ENCODE data around the gene LHFPL6. TPM values are rescaled to one million over a fixed set of nuclear protein-coding genes. Genes with fewer than 3 reads are reported as not detected.

LHFPL6 gene
- total RNA-seq, 1 donor = 45.2 TPM

DNA sequence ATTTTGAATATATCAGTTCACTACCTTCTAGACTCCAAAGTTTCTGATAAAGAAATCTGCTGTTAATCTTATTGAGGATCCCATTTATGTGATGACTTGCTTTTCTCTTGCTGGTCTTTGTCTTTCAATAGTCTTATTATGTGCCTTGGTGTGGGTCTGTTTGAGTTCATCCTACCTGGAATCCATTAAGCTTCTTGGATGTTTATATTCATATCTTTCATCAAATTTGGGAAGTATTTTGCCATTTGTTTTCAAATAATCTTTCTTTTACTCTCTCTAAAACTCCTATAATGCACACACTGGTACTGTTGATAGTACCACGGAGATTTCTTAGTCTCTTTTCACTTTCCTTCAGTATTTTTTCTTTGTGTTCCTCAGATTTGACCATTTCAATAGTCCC lies 28.3 kb upstream of the LHFPL6 start:
- DNase-seq (ENCODE audit: low read depth) = no peak
- TF ChIP-seq, protein P1, sequence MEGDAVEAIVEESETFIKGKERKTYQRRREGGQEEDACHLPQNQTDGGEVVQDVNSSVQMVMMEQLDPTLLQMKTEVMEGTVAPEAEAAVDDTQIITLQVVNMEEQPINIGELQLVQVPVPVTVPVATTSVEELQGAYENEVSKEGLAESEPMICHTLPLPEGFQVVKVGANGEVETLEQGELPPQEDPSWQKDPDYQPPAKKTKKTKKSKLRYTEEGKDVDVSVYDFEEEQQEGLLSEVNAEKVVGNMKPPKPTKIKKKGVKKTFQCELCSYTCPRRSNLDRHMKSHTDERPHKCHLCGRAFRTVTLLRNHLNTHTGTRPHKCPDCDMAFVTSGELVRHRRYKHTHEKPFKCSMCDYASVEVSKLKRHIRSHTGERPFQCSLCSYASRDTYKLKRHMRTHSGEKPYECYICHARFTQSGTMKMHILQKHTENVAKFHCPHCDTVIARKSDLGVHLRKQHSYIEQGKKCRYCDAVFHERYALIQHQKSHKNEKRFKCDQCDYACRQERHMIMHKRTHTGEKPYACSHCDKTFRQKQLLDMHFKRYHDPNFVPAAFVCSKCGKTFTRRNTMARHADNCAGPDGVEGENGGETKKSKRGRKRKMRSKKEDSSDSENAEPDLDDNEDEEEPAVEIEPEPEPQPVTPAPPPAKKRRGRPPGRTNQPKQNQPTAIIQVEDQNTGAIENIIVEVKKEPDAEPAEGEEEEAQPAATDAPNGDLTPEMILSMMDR (IDR thresholded peaks at IDR 0.05; ENCODE audit: insufficient read depth, low read length) = no peak
- no peak overlapping the region for H3K4me3 ChIP-seq (ENCODE audit: low read depth, low read length)

DNA sequence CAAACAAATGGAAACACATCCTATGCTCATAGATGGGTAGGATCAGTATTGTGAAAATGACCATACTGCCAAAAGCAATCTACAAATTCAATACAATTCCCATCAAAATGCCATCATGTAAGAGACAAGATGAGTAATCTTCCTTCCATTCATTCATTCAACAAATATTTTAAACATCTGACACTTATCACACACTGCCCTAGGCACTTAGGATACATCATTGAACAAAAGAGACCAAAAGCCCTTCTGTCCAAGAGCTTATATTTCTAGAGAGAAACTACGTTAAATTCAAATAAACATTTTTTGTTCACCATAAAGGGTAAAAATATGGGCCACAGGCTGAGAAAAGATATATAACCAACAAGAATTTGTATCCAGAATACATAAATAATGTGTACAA lies 20.5 kb upstream of the LHFPL6 start:
- TF ChIP-seq, protein P1 (IDR thresholded peaks at IDR 0.05; ENCODE audit: insufficient read depth, low read length) = no peak
- no peak for DNase-seq (ENCODE audit: low read depth)
- no peak overlapping the region for H3K4me3 ChIP-seq (ENCODE audit: low read depth, low read length)

DNA sequence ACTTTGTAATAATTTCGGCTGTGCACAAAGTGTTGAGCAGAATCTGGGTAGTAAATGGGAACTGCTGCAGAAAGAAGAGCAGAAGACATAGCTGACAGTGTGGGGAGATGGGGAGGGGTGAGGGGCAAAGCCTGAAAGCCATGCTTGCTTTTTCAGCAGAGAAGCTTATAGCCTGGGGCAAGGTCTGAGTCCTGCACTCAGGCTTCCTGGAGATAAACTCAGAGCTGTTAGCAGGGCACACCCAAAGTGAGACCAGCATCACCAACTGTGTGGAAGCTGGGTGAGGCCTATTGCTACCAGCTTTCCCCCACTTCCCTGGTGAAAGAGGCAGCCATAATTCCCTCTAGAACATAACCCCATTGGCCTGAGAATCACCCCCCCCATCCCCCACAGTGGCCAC lies 15.6 kb upstream of the LHFPL6 start:
- no peak for DNase-seq (ENCODE audit: low read depth)
- H3K4me3 ChIP-seq (ENCODE audit: low read depth, low read length) = no peak overlapping the region
- TF ChIP-seq, protein P1 (IDR thresholded peaks at IDR 0.05; ENCODE audit: insufficient read depth, low read length) = no peak

DNA sequence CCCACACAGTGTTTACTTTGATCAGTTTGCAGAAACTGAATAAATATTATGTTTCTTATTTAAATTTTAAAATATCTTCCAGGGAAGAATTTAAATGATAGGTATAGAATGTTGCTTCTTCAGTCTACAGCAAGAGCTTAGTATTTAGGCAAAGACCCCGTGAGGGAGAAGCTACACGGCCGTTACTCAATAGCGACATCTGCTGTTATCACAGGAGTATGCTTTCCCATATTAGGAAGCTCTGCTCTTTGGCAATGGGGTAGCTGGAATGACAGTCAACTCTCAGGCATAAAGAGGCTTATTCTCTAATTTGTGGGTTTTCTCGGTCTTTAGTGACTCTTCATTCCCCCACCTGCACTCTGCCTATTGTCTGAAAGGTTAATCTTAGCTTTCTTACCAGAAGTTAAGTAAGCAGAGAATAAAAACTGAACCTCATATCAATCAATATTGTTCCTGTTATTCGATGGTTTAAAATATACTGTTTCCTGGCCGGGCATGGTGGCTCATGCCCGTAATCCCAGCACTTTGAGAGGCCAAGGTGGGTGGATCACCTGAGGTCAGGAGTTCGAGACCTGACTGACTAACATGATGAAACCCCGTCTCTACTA lies 13.2 kb upstream of the LHFPL6 start:
- no peak overlapping the region for H3K4me3 ChIP-seq (ENCODE audit: low read depth, low read length)
- DNase-seq (ENCODE audit: low read depth) = peak; percentile 82
- TF ChIP-seq, protein P1 (IDR thresholded peaks at IDR 0.05; ENCODE audit: insufficient read depth, low read length) = peak; percentile 98

DNA sequence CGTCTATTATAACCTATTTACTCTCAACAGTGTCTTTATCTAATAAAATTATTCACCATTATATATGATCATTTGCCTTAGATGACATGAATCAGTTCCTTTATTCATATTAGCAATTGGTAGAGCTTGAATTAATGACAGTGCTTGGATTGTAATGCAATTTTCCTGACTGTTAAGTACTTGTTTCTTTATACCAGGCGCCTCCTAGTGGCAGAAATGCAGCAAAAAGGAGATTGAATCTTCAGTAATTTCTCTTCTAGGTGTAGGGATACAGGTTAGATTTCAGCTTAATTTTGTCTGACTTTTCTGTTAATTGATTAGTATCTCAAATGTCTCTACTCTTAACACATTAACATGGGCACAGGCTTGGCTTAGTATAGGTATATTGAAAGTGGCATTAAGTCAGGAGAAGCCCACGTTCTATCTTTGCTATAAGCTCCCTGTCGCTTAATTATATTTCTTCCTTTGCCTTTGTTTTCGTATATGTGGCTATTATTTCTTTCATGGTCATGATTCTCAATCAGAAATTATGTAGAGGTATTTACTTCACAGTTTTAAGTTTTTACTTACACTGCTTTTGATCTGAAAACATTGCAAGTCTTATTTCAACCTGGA lies 9.1 kb upstream of the LHFPL6 start:
- TF ChIP-seq, protein P1 (IDR thresholded peaks at IDR 0.05; ENCODE audit: insufficient read depth, low read length) = peak; percentile 72
- no peak overlapping the region for H3K4me3 ChIP-seq (ENCODE audit: low read depth, low read length)
- DNase-seq (ENCODE audit: low read depth) = peak; percentile 87

DNA sequence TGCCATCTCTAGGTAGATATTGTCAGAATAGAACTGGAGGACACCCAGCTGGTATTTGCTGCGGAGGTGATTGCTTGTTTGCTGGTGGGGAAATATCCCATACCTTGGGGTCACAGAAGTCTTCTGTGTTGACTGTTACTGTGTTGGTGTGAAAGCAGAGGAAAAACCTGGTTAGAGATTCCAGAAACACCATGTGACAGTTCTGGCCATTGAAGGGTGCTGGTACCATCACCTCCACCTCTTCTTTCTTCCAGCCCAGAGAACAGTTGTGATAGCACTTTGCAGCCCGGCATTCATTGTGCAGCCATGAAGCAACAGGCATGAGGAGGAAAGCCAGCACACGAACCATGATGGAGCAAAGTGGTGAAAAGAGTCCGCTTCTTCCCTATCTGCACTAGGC lies 4.9 kb upstream of the LHFPL6 start:
- no peak overlapping the region for H3K4me3 ChIP-seq (ENCODE audit: low read depth, low read length)
- TF ChIP-seq, protein P1 (IDR thresholded peaks at IDR 0.05; ENCODE audit: insufficient read depth, low read length) = no peak
- DNase-seq (ENCODE audit: low read depth) = no peak
